ENCODE measurements around the gene MMP10. TPM values are rescaled to one million over a fixed set of nuclear protein-coding genes. Genes with fewer than 3 reads are reported as not detected.

Gene MMP10
- total and polyA plus RNA-seq, 2 of the 8 experiments (the other 6 are each of a cell fraction or from before 2014, with no cell fraction given): 0.03 to 0.17 TPM

DNA sequence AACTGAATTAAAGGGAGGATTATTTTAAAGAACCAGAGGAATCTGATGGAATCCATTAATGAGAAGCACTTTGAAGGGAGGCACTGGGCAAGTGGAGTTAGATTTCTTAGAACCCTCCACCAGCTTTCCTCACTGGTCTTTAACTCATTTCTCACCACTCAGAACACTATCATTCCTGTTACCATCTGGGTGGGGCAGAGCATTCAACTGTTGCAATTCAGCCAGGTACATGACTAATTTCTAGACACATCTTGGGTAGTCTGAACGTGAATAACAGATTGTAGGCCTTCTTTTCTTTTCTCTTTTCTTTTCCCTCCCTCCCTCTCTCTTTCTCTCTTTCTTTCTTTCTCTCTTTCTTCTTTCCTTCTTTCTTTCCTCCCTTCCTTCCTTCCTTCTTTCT is 33.1 kb upstream of the MMP10 start (continued):
- no peak for TF ChIP-seq CBX8 (IDR thresholded peaks at IDR 0.05; ENCODE audit: borderline replicate concordance, low read depth, low read length)
- TF ChIP-seq EP300 (IDR thresholded peaks at IDR 0.05; ENCODE audit: borderline replicate concordance in 1 of 2, low read depth in 2 of 2, low read length in 2 of 2): no peak
- TF ChIP-seq SAP30 (IDR thresholded peaks at IDR 0.05; ENCODE audit: insufficient read depth, insufficient replicate concordance, low read length): no peak
